SK-N-SH (cell line): ENCODE results near the gene SOX8. TPM values are rescaled to one million over a fixed set of nuclear protein-coding genes. Genes with fewer than 3 reads are reported as not detected.

Experiments
- CTCF ChIA-PET: fragments of 300-600, 350-600 bp; formaldehyde crosslinking; extraction: SDS; loops from one replicate; lab custom pipeline; 2021; lab: Yijun Ruan, JAX
- POLR2A ChIA-PET: fragments of 350-600 bp; sonication (Branson Sonifier 250); formaldehyde crosslinking; extraction: SDS; loops from one replicate; lab custom pipeline; 2020; ENCODE audit warnings: antibody characterized with exemption, inconsistent platforms; lab: Yijun Ruan, JAX
- DNase-seq: peaks from one replicate; pipeline ENCODE4 v3.0.0; 2012
- H2AFZ ChIP-seq: fragments of 200-600 bp; sonication (generic); 2 replicates; pipeline ENCODE4 v1.8.1; 2016; ENCODE audit warnings: antibody characterized with exemption, mild to moderate bottlenecking, low read depth
- H3F3A ChIP-seq: fragments of 200-600 bp; sonication (generic); replicated peaks from 2 replicates; pipeline ENCODE3; 2016; ENCODE audit warnings: antibody characterized with exemption, mild to moderate bottlenecking; ENCODE audit not compliant: insufficient read depth
- H3K27ac ChIP-seq, 2 experiments: fragments of 200-500 bp in 1 of 2; fragments of 200-600 bp in 1 of 2; sonication (Bioruptor generic) in 1 of 2; sonication (generic), shearing (Covaris generic) in 1 of 2; 2 replicates each; pipeline versions ENCODE4 v1.5.1 to v1.6.1; 2014 to 2016; ENCODE audit warnings: low read depth in 2 of 2, inconsistent platforms in 1 of 2, low read length in 1 of 2, mild to moderate bottlenecking in 1 of 2, mixed read lengths in 1 of 2
- H3K27me3 ChIP-seq: fragments of 200-600 bp; sonication (generic), shearing (Covaris generic); 2 replicates; pipeline ENCODE4 v1.6.1; 2016; ENCODE audit warnings: mixed run types; ENCODE audit not compliant: insufficient read depth
- H3K36me3 ChIP-seq, 2 experiments: fragments of 200-500 bp in 1 of 2; fragments of 200-600 bp in 1 of 2; sonication (Bioruptor generic) in 1 of 2; sonication (generic) in 1 of 2; replicated peaks in 1 of 2; 2 replicates each; pipeline versions ENCODE3 to v1.5.1; 2014 to 2016; ENCODE audit warnings: low read length in 1 of 2, mild to moderate bottlenecking in 1 of 2; ENCODE audit not compliant: insufficient read depth in 2 of 2, control insufficient read depth in 1 of 2
- H3K4me1 ChIP-seq, 2 experiments: fragments of 200-500 bp in 1 of 2; fragments of 200-600 bp in 1 of 2; sonication (Bioruptor generic) in 1 of 2; sonication (generic), shearing (Covaris generic) in 1 of 2; 2 replicates each; pipeline versions ENCODE4 v1.5.1 to v1.6.1; 2014 to 2016; ENCODE audit warnings: low read depth in 1 of 2, low read length in 1 of 2, mixed run types in 1 of 2; ENCODE audit not compliant: insufficient read depth in 2 of 2, control insufficient read depth in 1 of 2
- H3K4me2 ChIP-seq: fragments of 200-600 bp; sonication (generic), shearing (Covaris generic); 2 replicates; pipeline ENCODE4 v1.6.1; 2017; ENCODE audit warnings: mixed run types
- H3K4me3 ChIP-seq, 2 experiments: fragments of 200-500 bp in 1 of 2; fragments of 200-600 bp in 1 of 2; sonication (Bioruptor generic) in 1 of 2; sonication (generic), shearing (Covaris generic) in 1 of 2; 2 replicates each; pipeline versions ENCODE4 v1.5.1 to v1.8.1; 2014 to 2016; ENCODE audit warnings: low read depth in 2 of 2, inconsistent platforms in 1 of 2, low read length in 1 of 2, mild to moderate bottlenecking in 1 of 2, mixed read lengths in 1 of 2, moderate library complexity in 1 of 2
- H3K79me2 ChIP-seq: fragments of 200-600 bp; sonication (generic); 2 replicates; pipeline ENCODE4 v1.8.1; 2017; ENCODE audit warnings: mild to moderate bottlenecking; ENCODE audit not compliant: insufficient read depth
- H3K9ac ChIP-seq: fragments of 200-600 bp; sonication (generic); 2 replicates; pipeline ENCODE4 v1.6.1; 2017; ENCODE audit warnings: mixed run types
- H3K9me2 ChIP-seq: fragments of 200-600 bp; sonication (generic); 2 replicates; pipeline ENCODE4 v1.6.1; 2017; ENCODE audit warnings: mixed run types
- H3K9me3 ChIP-seq: fragments of 200-600 bp; sonication (generic); 2 replicates; pipeline ENCODE4 v1.6.1; 2017; ENCODE audit warnings: mixed run types, mild to moderate bottlenecking, moderate library complexity
- H4K20me1 ChIP-seq: fragments of 200-600 bp; sonication (generic); 2 replicates; pipeline ENCODE4 v1.6.1; 2017; ENCODE audit warnings: mild to moderate bottlenecking, mixed run types; ENCODE audit not compliant: insufficient read depth
- ELF1 ChIP-seq: IDR thresholded peaks from 2 replicates; pipeline ENCODE4 v1.4.0; 2012
- EZH2phosphoT487 ChIP-seq: fragments of 200-600 bp; sonication (generic); IDR thresholded peaks from 2 replicates; pipeline ENCODE4 v1.6.1; 2017; ENCODE audit warnings: low read depth, mixed run types, mild to moderate bottlenecking, antibody characterized with exemption, moderate library complexity, borderline replicate concordance
- FOXJ3 ChIP-seq: sonication (generic); formaldehyde crosslinking; IDR thresholded peaks from 2 replicates; pipeline ENCODE4 v1.5.1; 2020; ENCODE audit warnings: mild to moderate bottlenecking, missing genetic modification reagents
- GABPA ChIP-seq: IDR thresholded peaks from 2 replicates; pipeline ENCODE4 v1.4.0; 2012; ENCODE audit warnings: low read depth, mild to moderate bottlenecking
- GATA2 ChIP-seq: sonication (generic); formaldehyde crosslinking; IDR thresholded peaks from 2 replicates; pipeline ENCODE4 v1.5.0; 2020; ENCODE audit warnings: mild to moderate bottlenecking, missing genetic modification reagents
- MXI1 ChIP-seq: IDR thresholded peaks from 2 replicates; pipeline ENCODE4 v1.6.1; 2012; ENCODE audit warnings: mild to moderate bottlenecking, low read depth, low read length, improper control_type of control experiment
- RAD21 ChIP-seq: IDR thresholded peaks from 2 replicates; pipeline ENCODE4 v1.6.1; 2012; ENCODE audit warnings: mild to moderate bottlenecking, low read length
- RCOR1 ChIP-seq: fragments of 150-350 bp; IDR thresholded peaks from 2 replicates; pipeline ENCODE4 v1.6.1; 2017; ENCODE audit warnings: antibody characterized with exemption, low read length
- RFX5 ChIP-seq: IDR thresholded peaks from 2 replicates; pipeline ENCODE4 v1.6.1; 2012; ENCODE audit warnings: mild to moderate bottlenecking, improper control_type of control experiment, low read length
- SIN3A ChIP-seq: IDR thresholded peaks from 2 replicates; pipeline ENCODE4 v1.6.1; 2012; ENCODE audit warnings: low read depth, mild to moderate bottlenecking, low read length, moderate library complexity, borderline replicate concordance
- SMC3 ChIP-seq: IDR thresholded peaks from 2 replicates; pipeline ENCODE4 v1.6.1; 2012; ENCODE audit warnings: low read depth, low read length, improper control_type of control experiment
- TEAD4 ChIP-seq: IDR thresholded peaks from 2 replicates; pipeline ENCODE4 v1.4.0; 2012; ENCODE audit warnings: mild to moderate bottlenecking, borderline replicate concordance; ENCODE audit not compliant: insufficient read depth
- WGBS: methylation state at CpG from one replicate; pipeline ENCODE4 v1.1.6; 2017; ENCODE audit warnings: low lambda C conversion rate; 5-methylcytosine and 5-hydroxymethylcytosine counted together
- polyA plus RNA-seq, 3 experiments: library from polyadenylated mRNA; depleted of rRNA; stranded (reverse); fragments of >200 nt; gene quantifications; 2 replicates each; pipeline ENCODE4 v1.2.3, GENCODE V29; 2012
- TF ChIP-seq, protein P1 (sequence below): fragments of 150-350 bp; IDR thresholded peaks from 2 replicates; pipeline ENCODE4 v1.6.1; 2017; ENCODE audit warnings: antibody characterized with exemption, low read length, low read depth, borderline replicate concordance
- TF ChIP-seq, protein P2 (sequence below): fragments of 200-600 bp; sonication (generic); IDR thresholded peaks from 2 replicates; pipeline ENCODE4 v1.6.1; 2017; ENCODE audit warnings: antibody characterized with exemption, mild to moderate bottlenecking, moderate library complexity
- TF ChIP-seq, protein P3 (sequence below): IDR thresholded peaks from 2 replicates; pipeline ENCODE4 v1.6.1; 2012; ENCODE audit warnings: mild to moderate bottlenecking, low read depth, low read length, moderate library complexity
- TF ChIP-seq, protein P4 (sequence below): IDR thresholded peaks from 2 replicates; pipeline ENCODE4; 2012

Gene SOX8
- polyA plus RNA-seq, 1 of the 3 experiments (the other 2 are of a cell fraction): not detected

DNA sequence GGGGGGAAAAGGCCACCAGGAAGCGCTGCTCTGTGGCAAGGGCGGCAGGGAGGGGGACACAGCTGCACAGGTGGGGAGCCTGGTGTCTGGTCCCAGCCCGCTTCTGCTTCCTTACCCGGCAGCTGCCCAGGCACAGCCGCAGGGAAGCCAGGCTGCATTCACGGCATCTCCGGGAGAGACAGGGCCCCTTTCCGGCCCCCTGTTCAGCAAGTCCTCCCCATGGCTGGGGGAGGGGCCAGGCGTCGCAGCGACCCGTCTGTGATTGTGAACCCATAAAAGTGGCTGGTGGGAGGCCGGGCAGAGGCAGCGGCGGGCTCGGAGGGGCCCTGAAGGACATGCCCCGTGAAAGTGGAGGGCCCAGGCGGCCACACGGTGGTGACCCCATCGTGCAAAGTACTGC is 28.7 kb downstream of the SOX8 start:
- no peak for TF ChIP-seq RFX5
- no peak for TF ChIP-seq RCOR1
- TF ChIP-seq, protein P1, sequence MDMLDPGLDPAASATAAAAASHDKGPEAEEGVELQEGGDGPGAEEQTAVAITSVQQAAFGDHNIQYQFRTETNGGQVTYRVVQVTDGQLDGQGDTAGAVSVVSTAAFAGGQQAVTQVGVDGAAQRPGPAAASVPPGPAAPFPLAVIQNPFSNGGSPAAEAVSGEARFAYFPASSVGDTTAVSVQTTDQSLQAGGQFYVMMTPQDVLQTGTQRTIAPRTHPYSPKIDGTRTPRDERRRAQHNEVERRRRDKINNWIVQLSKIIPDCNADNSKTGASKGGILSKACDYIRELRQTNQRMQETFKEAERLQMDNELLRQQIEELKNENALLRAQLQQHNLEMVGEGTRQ: no peak
- TF ChIP-seq GABPA: no peak
- TF ChIP-seq FOXJ3 (CRISPR knock-in tag): no peak
- no peak for TF ChIP-seq GATA2 (CRISPR knock-in tag)
- no peak for TF ChIP-seq EZH2phosphoT487
- no peak for TF ChIP-seq MXI1
- Histone ChIP-seq H3K27me3 (peaks cover 77% of the 10 kb centered on the region), H4K20me1 (peaks cover 4% of the 10 kb centered on the region; the same call in 1 of the 2 replicates), H3K27ac (no peak overlapping the region), H3F3A (no peaks in the 10 kb centered on the region), H3K4me3 (no peak overlapping the region), H3K9me2 (no peaks in the 10 kb centered on the region), H3K9ac (no peak overlapping the region), H2AFZ (no peak overlapping the region), H3K4me1 (no peaks in the 10 kb centered on the region), H3K36me3 (no peaks in the 10 kb centered on the region), H3K9me3 (no peaks in the 10 kb centered on the region), H3K4me2 (no peak overlapping the region), H3K79me2 (no peaks in the 10 kb centered on the region)
- CTCF ChIA-PET: no interaction called here
- WGBS: 18% methylated on average over 8 of the region's 20 CpGs
- POLR2A ChIA-PET: no interaction called here
- no peak for DNase-seq

DNA sequence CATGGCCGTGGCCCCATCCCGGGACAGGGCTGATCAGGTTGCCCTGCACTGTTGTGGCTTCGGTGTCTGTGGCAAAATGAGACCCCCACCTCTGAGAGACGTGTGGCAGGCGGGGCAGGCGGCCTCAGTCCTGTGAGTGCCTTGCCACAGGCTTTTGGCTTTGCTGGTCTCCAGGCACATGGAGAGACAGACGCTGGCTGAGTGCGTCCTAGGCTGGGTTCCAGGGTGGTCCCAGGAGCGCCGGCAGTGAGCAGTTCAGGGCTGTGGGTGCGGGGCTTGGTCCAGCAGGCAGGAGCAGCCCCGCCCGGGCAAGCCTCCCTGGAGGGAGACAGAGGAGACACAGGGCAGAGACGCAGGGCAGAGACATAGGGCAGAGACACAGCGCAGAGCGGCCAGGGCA is 29.2 kb downstream of the SOX8 start:
- Histone ChIP-seq H3K9ac (no peak overlapping the region), H3K9me2 (no peaks in the 10 kb centered on the region), H3K79me2 (no peaks in the 10 kb centered on the region), H3K27ac (no peak overlapping the region), H3F3A (no peaks in the 10 kb centered on the region), H3K4me3 (no peak overlapping the region), H3K4me1 (no peaks in the 10 kb centered on the region), H3K4me2 (no peak overlapping the region), H3K9me3 (no peaks in the 10 kb centered on the region), H4K20me1 (peaks cover 4% of the 10 kb centered on the region; the same call in 1 of the 2 replicates), H2AFZ (no peak overlapping the region), H3K27me3 (peaks cover 72% of the 10 kb centered on the region), H3K36me3 (no peaks in the 10 kb centered on the region)
- ChIA-PET CTCF (no interaction called here), POLR2A (no interaction called here)
- WGBS: 32% methylated on average over 10 of the region's 16 CpGs
- DNase-seq: no peak
- TF ChIP-seq MXI1: no peak
- TF ChIP-seq, protein P2, sequence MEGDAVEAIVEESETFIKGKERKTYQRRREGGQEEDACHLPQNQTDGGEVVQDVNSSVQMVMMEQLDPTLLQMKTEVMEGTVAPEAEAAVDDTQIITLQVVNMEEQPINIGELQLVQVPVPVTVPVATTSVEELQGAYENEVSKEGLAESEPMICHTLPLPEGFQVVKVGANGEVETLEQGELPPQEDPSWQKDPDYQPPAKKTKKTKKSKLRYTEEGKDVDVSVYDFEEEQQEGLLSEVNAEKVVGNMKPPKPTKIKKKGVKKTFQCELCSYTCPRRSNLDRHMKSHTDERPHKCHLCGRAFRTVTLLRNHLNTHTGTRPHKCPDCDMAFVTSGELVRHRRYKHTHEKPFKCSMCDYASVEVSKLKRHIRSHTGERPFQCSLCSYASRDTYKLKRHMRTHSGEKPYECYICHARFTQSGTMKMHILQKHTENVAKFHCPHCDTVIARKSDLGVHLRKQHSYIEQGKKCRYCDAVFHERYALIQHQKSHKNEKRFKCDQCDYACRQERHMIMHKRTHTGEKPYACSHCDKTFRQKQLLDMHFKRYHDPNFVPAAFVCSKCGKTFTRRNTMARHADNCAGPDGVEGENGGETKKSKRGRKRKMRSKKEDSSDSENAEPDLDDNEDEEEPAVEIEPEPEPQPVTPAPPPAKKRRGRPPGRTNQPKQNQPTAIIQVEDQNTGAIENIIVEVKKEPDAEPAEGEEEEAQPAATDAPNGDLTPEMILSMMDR: no peak
- TF ChIP-seq TEAD4: no peak
- no peak for TF ChIP-seq GABPA
- no peak for TF ChIP-seq SIN3A
- TF ChIP-seq EZH2phosphoT487: no peak
- TF ChIP-seq SMC3: no peak
- no peak for TF ChIP-seq RAD21
- no peak for TF ChIP-seq ELF1
- TF ChIP-seq, protein P1: no peak
- TF ChIP-seq FOXJ3 (CRISPR knock-in tag): no peak
- TF ChIP-seq, protein P3, sequence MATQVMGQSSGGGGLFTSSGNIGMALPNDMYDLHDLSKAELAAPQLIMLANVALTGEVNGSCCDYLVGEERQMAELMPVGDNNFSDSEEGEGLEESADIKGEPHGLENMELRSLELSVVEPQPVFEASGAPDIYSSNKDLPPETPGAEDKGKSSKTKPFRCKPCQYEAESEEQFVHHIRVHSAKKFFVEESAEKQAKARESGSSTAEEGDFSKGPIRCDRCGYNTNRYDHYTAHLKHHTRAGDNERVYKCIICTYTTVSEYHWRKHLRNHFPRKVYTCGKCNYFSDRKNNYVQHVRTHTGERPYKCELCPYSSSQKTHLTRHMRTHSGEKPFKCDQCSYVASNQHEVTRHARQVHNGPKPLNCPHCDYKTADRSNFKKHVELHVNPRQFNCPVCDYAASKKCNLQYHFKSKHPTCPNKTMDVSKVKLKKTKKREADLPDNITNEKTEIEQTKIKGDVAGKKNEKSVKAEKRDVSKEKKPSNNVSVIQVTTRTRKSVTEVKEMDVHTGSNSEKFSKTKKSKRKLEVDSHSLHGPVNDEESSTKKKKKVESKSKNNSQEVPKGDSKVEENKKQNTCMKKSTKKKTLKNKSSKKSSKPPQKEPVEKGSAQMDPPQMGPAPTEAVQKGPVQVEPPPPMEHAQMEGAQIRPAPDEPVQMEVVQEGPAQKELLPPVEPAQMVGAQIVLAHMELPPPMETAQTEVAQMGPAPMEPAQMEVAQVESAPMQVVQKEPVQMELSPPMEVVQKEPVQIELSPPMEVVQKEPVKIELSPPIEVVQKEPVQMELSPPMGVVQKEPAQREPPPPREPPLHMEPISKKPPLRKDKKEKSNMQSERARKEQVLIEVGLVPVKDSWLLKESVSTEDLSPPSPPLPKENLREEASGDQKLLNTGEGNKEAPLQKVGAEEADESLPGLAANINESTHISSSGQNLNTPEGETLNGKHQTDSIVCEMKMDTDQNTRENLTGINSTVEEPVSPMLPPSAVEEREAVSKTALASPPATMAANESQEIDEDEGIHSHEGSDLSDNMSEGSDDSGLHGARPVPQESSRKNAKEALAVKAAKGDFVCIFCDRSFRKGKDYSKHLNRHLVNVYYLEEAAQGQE: no peak
- no peak for TF ChIP-seq RFX5
- TF ChIP-seq, protein P4, sequence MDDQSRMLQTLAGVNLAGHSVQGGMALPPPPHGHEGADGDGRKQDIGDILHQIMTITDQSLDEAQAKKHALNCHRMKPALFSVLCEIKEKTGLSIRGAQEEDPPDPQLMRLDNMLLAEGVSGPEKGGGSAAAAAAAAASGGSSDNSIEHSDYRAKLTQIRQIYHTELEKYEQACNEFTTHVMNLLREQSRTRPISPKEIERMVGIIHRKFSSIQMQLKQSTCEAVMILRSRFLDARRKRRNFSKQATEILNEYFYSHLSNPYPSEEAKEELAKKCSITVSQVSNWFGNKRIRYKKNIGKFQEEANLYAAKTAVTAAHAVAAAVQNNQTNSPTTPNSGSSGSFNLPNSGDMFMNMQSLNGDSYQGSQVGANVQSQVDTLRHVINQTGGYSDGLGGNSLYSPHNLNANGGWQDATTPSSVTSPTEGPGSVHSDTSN: no peak
